ENCODE measurements around the gene PRSS56. TPM values are rescaled to one million over a fixed set of nuclear protein-coding genes. Genes with fewer than 3 reads are reported as not detected.

PRSS56 gene
- total RNA-seq, 2 experiments from 2014 or later: not detected

DNA sequence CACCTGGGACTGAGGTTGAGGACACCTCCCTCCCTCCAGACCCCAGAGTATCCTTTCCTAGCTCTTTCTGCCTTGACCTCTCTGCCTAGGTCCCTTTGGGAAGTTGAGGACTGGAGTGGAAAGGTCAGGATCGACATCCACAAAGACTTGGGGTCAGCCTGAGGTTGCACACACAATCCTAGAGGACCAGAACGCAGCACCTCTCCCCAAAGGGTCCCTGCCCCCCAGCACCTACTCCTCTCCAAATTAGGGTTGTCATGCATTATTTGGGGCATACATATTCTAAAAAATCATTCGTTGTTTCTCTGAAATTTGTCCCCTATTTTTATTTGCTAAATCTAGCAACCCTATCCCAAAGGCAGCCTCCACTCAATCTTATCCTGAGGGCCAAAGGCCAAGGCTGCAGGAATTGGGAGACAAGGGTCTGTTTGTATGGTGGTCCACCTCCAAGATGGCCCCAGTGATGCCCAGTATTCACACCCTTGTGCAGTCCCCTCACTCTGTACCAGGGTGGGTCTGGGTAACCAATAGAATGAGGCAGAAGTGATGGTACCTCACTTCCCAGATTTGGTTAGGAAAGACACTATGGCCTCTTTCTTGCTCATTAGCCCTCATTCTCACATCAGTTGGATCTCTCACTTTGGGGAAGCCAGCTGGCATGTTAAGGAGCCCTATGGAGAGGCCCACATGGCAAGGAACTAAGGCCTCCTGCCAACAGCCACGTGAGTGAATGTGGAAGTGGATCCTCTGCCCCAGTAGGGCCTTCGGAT is 15.8 kb downstream of the PRSS56 start:
- intact Hi-C loops (cut with micrococcal nuclease): no loop called here
- POLR2A ChIA-PET: no interaction called here
- Mint-ChIP-seq H3K4me1 (ENCODE audit: low read depth) (no peaks in the 10 kb centered on the region), H3K9me3 (no peaks in the 10 kb centered on the region), H3K27me3 (peaks cover 7% of the 10 kb centered on the region), H3K4me3 (no peak overlapping the region), H3K27ac (no peak overlapping the region), H3K36me3 (no peaks in the 10 kb centered on the region)
- no peak for DNase-seq
- CTCF ChIA-PET: no interaction called here

- H3K36me3 Mint-ChIP-seq: no peaks in the 10 kb centered on the region
- intact Hi-C loops (cut with micrococcal nuclease): no loop called here
- POLR2A ChIA-PET: no interaction called here
- no peaks in the 10 kb centered on the region for H3K4me1 Mint-ChIP-seq (ENCODE audit: low read depth)
- CTCF ChIA-PET: no interaction called here
- peaks cover 7% of the 10 kb centered on the region for H3K27me3 Mint-ChIP-seq
- no peak overlapping the region for H3K27ac Mint-ChIP-seq
- peak; percentile 34 for DNase-seq
- H3K9me3 Mint-ChIP-seq: no peaks in the 10 kb centered on the region
- no peak overlapping the region for H3K4me3 Mint-ChIP-seq
These were observed 16.9 kb downstream of the PRSS56 start for GRCh38 chr2:232537079-232537478.

DNA sequence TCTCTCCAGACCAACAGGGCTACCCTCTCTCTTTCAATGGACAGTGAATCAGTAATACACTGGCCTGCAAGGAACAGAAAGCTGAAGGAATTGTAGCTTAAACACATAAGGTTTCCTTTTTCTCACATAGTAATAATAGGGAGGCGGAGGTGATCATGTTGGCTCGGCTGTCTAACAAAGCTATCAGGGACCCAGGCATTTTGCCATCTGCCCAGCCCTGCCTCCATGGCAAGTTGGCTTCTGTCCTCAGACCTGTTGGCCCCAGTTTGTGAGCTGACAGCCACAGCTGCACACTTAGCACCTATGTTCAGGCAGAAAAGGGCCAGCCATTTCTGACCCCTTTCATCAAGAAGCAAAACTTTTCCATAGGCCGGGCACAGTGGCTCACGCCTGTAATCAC is 17.3 kb downstream of the PRSS56 start:
- intact Hi-C loops (cut with micrococcal nuclease): no loop called here
- Mint-ChIP-seq H3K27me3 (peaks cover 7% of the 10 kb centered on the region), H3K27ac (no peak overlapping the region), H3K4me1 (ENCODE audit: low read depth) (no peaks in the 10 kb centered on the region), H3K4me3 (no peak overlapping the region), H3K9me3 (no peaks in the 10 kb centered on the region), H3K36me3 (no peaks in the 10 kb centered on the region)
- POLR2A ChIA-PET: no interaction called here
- DNase-seq: no peak
- CTCF ChIA-PET: no interaction called here

GRCh38 chr2:232538671-232539070 is 18.5 kb downstream of the PRSS56 start:
- Mint-ChIP-seq H3K27me3 (peaks cover 2% of the 10 kb centered on the region), H3K9me3 (no peaks in the 10 kb centered on the region), H3K4me1 (ENCODE audit: low read depth) (no peaks in the 10 kb centered on the region), H3K4me3 (no peak overlapping the region), H3K27ac (no peak overlapping the region), H3K36me3 (no peaks in the 10 kb centered on the region)
- intact Hi-C loops (cut with micrococcal nuclease): no loop called here
- no peak for DNase-seq
- CTCF ChIA-PET: no interaction called here
- POLR2A ChIA-PET: no interaction called here

- no peak within 1 kb of the TSS for H3K4me3 Mint-ChIP-seq
- H3K27ac Mint-ChIP-seq: no peak within 1 kb of the TSS
- peaks cover 2% of the 10 kb centered on the region for H3K27me3 Mint-ChIP-seq
- CTCF ChIA-PET: no interaction called here
- no peak for DNase-seq
- H3K4me1 Mint-ChIP-seq (ENCODE audit: low read depth): no peaks in the 10 kb centered on the region
- intact Hi-C loops (cut with micrococcal nuclease): no loop called here
- POLR2A ChIA-PET: interaction anchor here (1.0 kb wide), 2 partner anchors 8 to 12 kb away, joined by 3 read pairs; no protein-coding TSS in a partner anchor
- no peaks in the 10 kb centered on the region for H3K36me3 Mint-ChIP-seq
- H3K9me3 Mint-ChIP-seq: no peaks in the 10 kb centered on the region
These were observed 19.4 kb downstream of the PRSS56 start, which contains the start of gene CHRNG for GRCh38 chr2:232539298-232540231. TSS of gene CHRNG (plus strand) at chr2:232539692. CDS start at chr2:232539748, 56 bp downstream.

DNA sequence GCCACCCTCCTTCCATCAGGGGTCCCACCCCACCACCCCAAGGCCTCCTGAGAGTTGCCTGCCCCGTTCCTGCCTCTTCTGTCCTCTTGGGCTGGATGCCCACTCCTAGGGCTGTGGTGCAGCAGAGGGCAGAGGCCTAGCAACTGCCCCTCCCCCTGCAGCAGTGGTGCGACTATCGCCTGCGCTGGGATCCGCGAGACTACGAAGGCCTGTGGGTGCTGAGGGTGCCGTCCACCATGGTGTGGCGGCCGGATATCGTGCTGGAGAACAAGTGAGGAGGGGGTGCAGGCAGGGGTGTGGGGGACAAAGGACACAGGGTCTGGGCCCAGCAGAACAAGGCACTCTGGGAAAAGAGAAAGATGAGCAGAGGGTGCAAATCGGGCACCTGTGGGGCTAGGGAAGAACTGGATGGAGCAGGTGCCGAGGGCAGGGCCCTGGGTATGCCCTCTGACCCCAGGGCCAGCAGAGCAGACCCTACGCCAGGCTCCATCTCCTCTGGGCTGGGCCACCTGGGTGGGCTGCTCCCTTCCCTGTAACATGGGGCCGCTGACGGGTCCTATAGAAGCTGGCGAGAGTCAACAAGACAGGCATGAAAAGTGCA is 20.4 kb downstream of the PRSS56 start:
- H3K36me3 Mint-ChIP-seq: peaks cover 3% of the 10 kb centered on the region
- peaks cover 2% of the 10 kb centered on the region for H3K27me3 Mint-ChIP-seq
- DNase-seq: peak; percentile 6
- POLR2A ChIA-PET: interaction anchor here (1.0 kb wide), 2 partner anchors 9 to 11 kb away, joined by 3 read pairs; no protein-coding TSS in a partner anchor
- CTCF ChIA-PET: no interaction called here
- peaks cover 2% of the 10 kb centered on the region for H3K4me1 Mint-ChIP-seq (ENCODE audit: low read depth)
- H3K9me3 Mint-ChIP-seq: no peaks in the 10 kb centered on the region
- no peak overlapping the region for H3K27ac Mint-ChIP-seq
- intact Hi-C loops (cut with micrococcal nuclease): no loop called here
- no peak overlapping the region for H3K4me3 Mint-ChIP-seq

- H3K4me1 Mint-ChIP-seq (ENCODE audit: low read depth): peaks cover 3% of the 10 kb centered on the region
- H3K36me3 Mint-ChIP-seq: peaks cover 4% of the 10 kb centered on the region
- H3K4me3 Mint-ChIP-seq: no peak overlapping the region
- H3K27me3 Mint-ChIP-seq: peaks cover under 1% of the 10 kb centered on the region
- POLR2A ChIA-PET: no interaction called here
- intact Hi-C loops (cut with micrococcal nuclease): no loop called here
- CTCF ChIA-PET: no interaction called here
- no peaks in the 10 kb centered on the region for H3K9me3 Mint-ChIP-seq
- DNase-seq: peak; percentile 8
- no peak overlapping the region for H3K27ac Mint-ChIP-seq
These were observed 21.2 kb downstream of the PRSS56 start for GRCh38 chr2:232541195-232541960.

GRCh38 chr2:232541961-232542714 is 21.9 kb downstream of the PRSS56 start:
- H3K4me1 Mint-ChIP-seq (ENCODE audit: low read depth): peaks cover 6% of the 10 kb centered on the region
- ChIA-PET CTCF (no interaction called here), POLR2A (no interaction called here)
- H3K36me3 Mint-ChIP-seq: peaks cover 9% of the 10 kb centered on the region
- H3K27ac Mint-ChIP-seq: no peak overlapping the region
- no peaks in the 10 kb centered on the region for H3K27me3 Mint-ChIP-seq
- no peaks in the 10 kb centered on the region for H3K9me3 Mint-ChIP-seq
- intact Hi-C loops (cut with micrococcal nuclease): no loop called here
- no peak overlapping the region for H3K4me3 Mint-ChIP-seq
- DNase-seq: peak; percentile 7

DNA sequence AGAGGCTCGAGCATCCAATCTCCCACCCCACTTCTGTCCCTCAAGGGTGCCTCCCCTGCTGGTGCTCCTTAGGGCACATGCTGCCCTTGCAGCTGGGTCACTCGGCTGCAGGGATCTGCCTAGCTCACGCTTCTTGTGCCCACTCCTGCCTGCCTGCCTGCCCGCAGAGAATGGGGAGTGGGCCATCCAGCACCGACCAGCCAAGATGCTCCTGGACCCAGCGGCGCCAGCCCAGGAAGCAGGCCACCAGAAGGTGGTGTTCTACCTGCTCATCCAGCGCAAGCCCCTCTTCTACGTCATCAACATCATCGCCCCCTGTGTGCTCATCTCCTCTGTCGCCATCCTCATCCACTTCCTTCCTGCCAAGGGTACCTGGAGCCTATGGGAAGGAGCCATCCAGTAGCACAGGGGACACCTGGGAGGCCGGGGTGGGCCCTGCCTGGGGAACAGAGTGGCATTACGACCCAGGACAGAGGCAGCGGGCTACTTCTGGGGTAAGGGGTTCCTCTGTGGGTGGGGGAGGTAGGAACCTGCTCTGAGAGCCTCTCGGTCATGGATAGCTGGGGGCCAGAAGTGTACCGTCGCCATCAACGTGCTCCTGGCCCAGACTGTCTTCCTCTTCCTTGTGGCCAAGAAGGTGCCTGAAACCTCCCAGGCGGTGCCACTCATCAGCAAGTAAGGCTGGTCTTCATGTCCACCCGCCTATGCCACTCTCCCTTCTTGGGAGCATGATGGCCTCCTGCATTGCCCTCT is 22.7 kb downstream of the PRSS56 start:
- intact Hi-C loops (cut with micrococcal nuclease): no loop called here
- peaks cover 13% of the 10 kb centered on the region for H3K4me1 Mint-ChIP-seq (ENCODE audit: low read depth)
- ChIA-PET POLR2A (no interaction called here), CTCF (no interaction called here)
- peaks cover 16% of the 10 kb centered on the region for H3K36me3 Mint-ChIP-seq
- DNase-seq: peak; percentile 7
- H3K27ac Mint-ChIP-seq: no peak overlapping the region
- H3K9me3 Mint-ChIP-seq: no peaks in the 10 kb centered on the region
- no peak overlapping the region for H3K4me3 Mint-ChIP-seq
- H3K27me3 Mint-ChIP-seq: no peaks in the 10 kb centered on the region

GRCh38 chr2:232543491-232543890 is 23.3 kb downstream of the PRSS56 start:
- DNase-seq: peak; percentile 5
- peaks cover 21% of the 10 kb centered on the region for H3K36me3 Mint-ChIP-seq
- ChIA-PET POLR2A (no interaction called here), CTCF (no interaction called here)
- intact Hi-C loops (cut with micrococcal nuclease): no loop called here
- H3K27me3 Mint-ChIP-seq: no peaks in the 10 kb centered on the region
- H3K4me3 Mint-ChIP-seq: no peak overlapping the region
- H3K9me3 Mint-ChIP-seq: peaks cover under 1% of the 10 kb centered on the region
- peaks cover 19% of the 10 kb centered on the region for H3K4me1 Mint-ChIP-seq (ENCODE audit: low read depth)
- H3K27ac Mint-ChIP-seq: no peak overlapping the region
